Prostate gland (tissue), 2 donors: Measurements from ENCODE around the gene EEA1. TPM values are rescaled to one million over a fixed set of nuclear protein-coding genes. Genes with fewer than 3 reads are reported as not detected.

ENCODE experiments used
- DNase-seq: peaks from one replicate; pipeline ENCODE4 v3.0.0-alpha.2; 2019; ENCODE audit warnings: low spot score
- H3K27ac ChIP-seq, 2 donors: fragments of 200-600 bp; sonication (generic); 2 replicates each; pipeline ENCODE4 v1.5.1; 2017 to 2019
- H3K27me3 ChIP-seq: fragments of 200-600 bp; sonication (generic); replicated peaks from 2 replicates; pipeline ENCODE4 v1.5.1; 2019; ENCODE audit not compliant: insufficient read depth
- H3K36me3 ChIP-seq, 2 donors: fragments of 200-600 bp; sonication (generic); 1 replicate in 1 of 2; 2 replicates in 1 of 2; pipeline versions ENCODE4 v1.5.1 to v1.8.1; 2017 to 2019
- H3K4me1 ChIP-seq: fragments of 200-600 bp; sonication (generic); replicated peaks from 2 replicates; pipeline ENCODE4 v1.5.1; 2019
- H3K4me3 ChIP-seq, 2 donors: fragments of 200-600 bp; sonication (generic); 2 replicates each; pipeline ENCODE4 v1.5.1; 2017 to 2019
- H3K9me3 ChIP-seq: fragments of 200-600 bp; sonication (generic); 2 replicates; pipeline ENCODE4 v1.5.1; 2017
- POLR2A ChIP-seq: fragments of 450-650 bp; IDR thresholded peaks from one replicate; pipeline ENCODE4 v1.6.1; 2016; ENCODE audit warnings: antibody characterized with exemption, mild to moderate bottlenecking
- POLR2AphosphoS5 ChIP-seq: sonication (generic); formaldehyde crosslinking; IDR thresholded peaks from one replicate; pipeline ENCODE4 v1.6.1; 2017; ENCODE audit warnings: antibody characterized with exemption
- WGBS: methylation state at CpG from one replicate; pipeline ENCODE4 v1.1.5; 2018; 5-methylcytosine and 5-hydroxymethylcytosine counted together
- intact Hi-C: fragments of 100-400 bp; cut with DNase I; formaldehyde crosslinking; loops from one replicate; pipeline ENCODE4 v1.14.2; 2022
- total RNA-seq, 2 donors: library from RNA; depleted of rRNA; stranded (reverse); fragments of >200 nt; gene quantifications; one replicate each; pipeline ENCODE4 v1.1.0, GENCODE V29; 2016
- TF ChIP-seq, protein P1 (sequence below), 4 experiments: fragments of 200-600 bp in 2 of 4; fragments of 450-650 bp in 2 of 4; sonication (generic) in 2 of 4; IDR thresholded peaks; 1 replicate in 3 of 4; 2 replicates in 1 of 4; pipeline ENCODE4 v1.5.1; 2016 to 2019; ENCODE audit warnings: antibody characterized with exemption in 4 of 4, mild to moderate bottlenecking in 2 of 4, moderate library complexity in 2 of 4

Gene EEA1
- total RNA-seq, 2 donors from 2014 or later = 18.6 to 22.6 TPM

DNA sequence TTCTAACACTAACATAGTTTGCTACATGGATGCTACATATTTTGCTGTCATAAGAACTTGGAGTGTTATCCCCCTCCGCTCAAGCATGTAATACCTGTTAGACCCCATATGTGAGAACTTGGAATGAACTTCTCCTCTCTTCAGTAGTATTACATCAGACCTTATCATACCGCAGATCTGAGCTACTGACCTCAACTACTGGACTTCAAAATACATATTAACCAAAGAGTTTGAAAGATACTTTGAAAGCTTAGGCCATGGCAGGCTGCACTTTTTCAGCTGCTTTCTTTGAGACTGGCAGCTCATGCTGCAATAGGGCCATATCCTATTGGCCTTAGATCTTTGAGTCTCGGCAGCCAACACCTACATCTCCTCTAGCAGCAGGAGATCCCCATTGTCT is 74.8 kb downstream of the EEA1 start:
- H3K9me3 ChIP-seq = no peaks in the 10 kb centered on the region
- intact Hi-C loops = no loop called here
- no peak for DNase-seq
- TF ChIP-seq, protein P1, sequence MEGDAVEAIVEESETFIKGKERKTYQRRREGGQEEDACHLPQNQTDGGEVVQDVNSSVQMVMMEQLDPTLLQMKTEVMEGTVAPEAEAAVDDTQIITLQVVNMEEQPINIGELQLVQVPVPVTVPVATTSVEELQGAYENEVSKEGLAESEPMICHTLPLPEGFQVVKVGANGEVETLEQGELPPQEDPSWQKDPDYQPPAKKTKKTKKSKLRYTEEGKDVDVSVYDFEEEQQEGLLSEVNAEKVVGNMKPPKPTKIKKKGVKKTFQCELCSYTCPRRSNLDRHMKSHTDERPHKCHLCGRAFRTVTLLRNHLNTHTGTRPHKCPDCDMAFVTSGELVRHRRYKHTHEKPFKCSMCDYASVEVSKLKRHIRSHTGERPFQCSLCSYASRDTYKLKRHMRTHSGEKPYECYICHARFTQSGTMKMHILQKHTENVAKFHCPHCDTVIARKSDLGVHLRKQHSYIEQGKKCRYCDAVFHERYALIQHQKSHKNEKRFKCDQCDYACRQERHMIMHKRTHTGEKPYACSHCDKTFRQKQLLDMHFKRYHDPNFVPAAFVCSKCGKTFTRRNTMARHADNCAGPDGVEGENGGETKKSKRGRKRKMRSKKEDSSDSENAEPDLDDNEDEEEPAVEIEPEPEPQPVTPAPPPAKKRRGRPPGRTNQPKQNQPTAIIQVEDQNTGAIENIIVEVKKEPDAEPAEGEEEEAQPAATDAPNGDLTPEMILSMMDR (IDR thresholded peaks at IDR 0.05) = no peak
- TF ChIP-seq POLR2A = no peak
- no peak for TF ChIP-seq POLR2AphosphoS5
- no peak overlapping the region for H3K4me3 ChIP-seq
- H3K27ac ChIP-seq = no peak overlapping the region
- H3K36me3 ChIP-seq = no peaks in the 10 kb centered on the region
- no peaks in the 10 kb centered on the region for H3K27me3 ChIP-seq
- no peaks in the 10 kb centered on the region for H3K4me1 ChIP-seq
- WGBS = 97% methylated on average over 3 of the region's 3 CpGs

DNA sequence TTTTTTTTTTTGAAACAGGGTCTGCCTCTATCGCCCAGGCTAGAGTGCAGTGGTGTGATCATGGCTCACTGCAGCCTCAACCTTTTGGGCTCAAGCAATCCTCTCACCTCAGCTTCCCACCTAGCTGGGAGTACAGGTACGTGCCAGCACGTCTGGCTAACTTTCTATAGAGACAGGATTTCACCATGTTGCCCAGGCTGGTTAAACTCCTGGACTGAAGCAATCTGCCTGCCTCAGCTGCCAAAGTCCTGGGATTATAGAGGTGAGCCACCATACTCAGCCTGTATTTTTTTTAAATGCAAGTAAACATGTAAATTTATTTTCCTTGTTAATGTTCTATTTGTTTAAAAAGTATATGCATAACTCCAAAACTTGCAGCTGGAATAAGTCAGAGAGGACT is 80.4 kb downstream of the EEA1 start:
- no peak for DNase-seq
- H3K36me3 ChIP-seq = no peaks in the 10 kb centered on the region
- no peaks in the 10 kb centered on the region for H3K27me3 ChIP-seq
- no peak overlapping the region for H3K27ac ChIP-seq
- no peak overlapping the region for H3K4me3 ChIP-seq
- 92% methylated on average over 3 of the region's 3 CpGs for WGBS
- TF ChIP-seq POLR2A (no peak), POLR2AphosphoS5 (no peak)
- TF ChIP-seq, protein P1 (IDR thresholded peaks at IDR 0.05) = no peak
- no peaks in the 10 kb centered on the region for H3K9me3 ChIP-seq
- intact Hi-C loops = no loop called here
- H3K4me1 ChIP-seq = no peaks in the 10 kb centered on the region

DNA sequence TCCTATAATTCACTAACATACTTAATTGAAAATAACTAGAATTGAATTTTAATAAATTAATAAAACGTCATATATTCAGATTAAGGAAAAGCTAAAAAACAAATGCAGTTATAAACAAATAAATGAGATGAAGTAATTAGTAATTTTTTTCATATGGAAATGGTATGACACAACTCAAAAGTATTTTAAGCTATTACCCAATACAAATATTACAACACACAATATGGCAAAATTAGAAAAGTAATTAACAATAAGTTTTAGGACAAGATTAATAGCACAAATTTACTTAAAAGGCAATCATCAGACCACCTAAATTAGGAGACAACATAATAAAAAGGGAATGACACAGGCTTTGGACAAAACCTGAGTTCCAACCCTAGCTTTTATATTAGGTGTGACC is 81.7 kb downstream of the EEA1 start:
- Histone ChIP-seq H3K4me3 (no peak overlapping the region), H3K4me1 (no peaks in the 10 kb centered on the region), H3K27me3 (no peaks in the 10 kb centered on the region), H3K36me3 (no peaks in the 10 kb centered on the region), H3K27ac (no peak overlapping the region), H3K9me3 (no peaks in the 10 kb centered on the region)
- no peak for DNase-seq
- intact Hi-C loops = no loop called here
- 96% methylated on average over 1 of the region's 1 CpG for WGBS
- no peak for TF ChIP-seq POLR2AphosphoS5
- TF ChIP-seq, protein P1 (IDR thresholded peaks at IDR 0.05) = no peak
- TF ChIP-seq POLR2A = no peak

DNA sequence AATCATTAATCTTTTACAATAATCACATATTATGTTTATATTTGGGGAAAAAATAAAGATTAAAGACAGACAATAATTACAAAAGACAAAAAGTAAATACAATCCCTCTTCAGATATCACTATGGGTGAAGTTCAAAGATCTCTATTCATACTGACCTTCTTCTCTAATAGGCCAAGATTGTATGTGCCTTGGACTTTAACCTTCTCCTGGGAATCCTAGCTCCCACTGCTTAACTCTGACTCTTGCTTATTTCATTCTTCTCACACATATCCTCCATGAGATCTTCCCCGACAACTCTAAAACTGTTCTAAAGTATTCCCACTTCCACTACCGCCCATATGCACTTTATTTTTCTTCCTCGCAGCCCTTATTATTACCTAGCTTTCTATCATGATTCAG is 83.8 kb downstream of the EEA1 start:
- no peak overlapping the region for H3K27ac ChIP-seq
- H3K4me3 ChIP-seq = no peak overlapping the region
- no peak for TF ChIP-seq POLR2AphosphoS5
- TF ChIP-seq, protein P1 (IDR thresholded peaks at IDR 0.05) = no peak
- TF ChIP-seq POLR2A = no peak
- H3K4me1 ChIP-seq = no peaks in the 10 kb centered on the region
- no peaks in the 10 kb centered on the region for H3K36me3 ChIP-seq
- no peak for DNase-seq
- intact Hi-C loops = no loop called here
- no peaks in the 10 kb centered on the region for H3K9me3 ChIP-seq
- WGBS = 97% methylated on average over 3 of the region's 3 CpGs
- H3K27me3 ChIP-seq = no peaks in the 10 kb centered on the region

DNA sequence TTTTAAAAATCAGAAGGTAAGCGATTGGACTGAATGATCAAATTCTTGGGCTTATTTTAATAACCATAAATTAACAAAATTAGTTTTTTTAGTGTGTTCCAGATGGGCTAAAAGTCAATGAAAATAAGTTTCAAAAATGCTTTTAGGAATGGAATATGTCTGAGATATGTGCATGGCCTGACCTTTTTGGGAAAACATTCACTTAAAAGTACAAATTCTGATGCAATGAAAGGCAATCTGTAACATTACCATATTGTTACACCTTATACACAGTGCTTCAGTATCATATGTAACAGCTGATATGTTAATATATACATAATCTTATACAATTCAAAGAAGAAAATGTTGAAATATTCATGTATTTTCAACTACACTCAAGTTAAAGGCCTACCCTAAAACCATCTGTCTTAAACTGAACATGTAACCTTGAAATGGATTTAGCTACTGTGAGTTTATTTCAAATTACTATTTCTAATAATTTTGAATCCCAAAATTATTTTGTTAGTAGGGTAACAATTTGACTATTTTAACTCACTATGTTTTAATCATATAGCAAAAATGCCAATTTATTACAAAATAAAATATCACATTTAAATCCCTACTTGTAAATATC is 84.8 kb downstream of the EEA1 start:
- Histone ChIP-seq H3K27me3 (no peaks in the 10 kb centered on the region), H3K4me1 (no peaks in the 10 kb centered on the region), H3K36me3 (no peaks in the 10 kb centered on the region), H3K27ac (no peak overlapping the region), H3K4me3 (no peak overlapping the region), H3K9me3 (no peaks in the 10 kb centered on the region)
- intact Hi-C loops = no loop called here
- no peak for DNase-seq
- TF ChIP-seq, protein P1 (IDR thresholded peaks at IDR 0.05) = no peak
- TF ChIP-seq POLR2AphosphoS5 = no peak
- no peak for TF ChIP-seq POLR2A
- 98% methylated on average over 1 of the region's 1 CpG for WGBS
